Activated gamma-delta T cell treated with Interleukin-2 at 50 U/mL for 16 hours (primary cell): ENCODE results near the gene ASMTL.
A peak's percentile ranks its signal among the peaks of the same experiment; 100 is the strongest.
"Not testable (repeated sequence)": the region's sequence is repeated elsewhere in the genome, so short reads cannot be mapped to it uniquely, and the experiment has no call there.

Experiments used
- DNase-seq: peaks from one replicate; pipeline ENCODE4 v3.0.0-alpha.2; 2020

The ASMTL gene

DNA sequence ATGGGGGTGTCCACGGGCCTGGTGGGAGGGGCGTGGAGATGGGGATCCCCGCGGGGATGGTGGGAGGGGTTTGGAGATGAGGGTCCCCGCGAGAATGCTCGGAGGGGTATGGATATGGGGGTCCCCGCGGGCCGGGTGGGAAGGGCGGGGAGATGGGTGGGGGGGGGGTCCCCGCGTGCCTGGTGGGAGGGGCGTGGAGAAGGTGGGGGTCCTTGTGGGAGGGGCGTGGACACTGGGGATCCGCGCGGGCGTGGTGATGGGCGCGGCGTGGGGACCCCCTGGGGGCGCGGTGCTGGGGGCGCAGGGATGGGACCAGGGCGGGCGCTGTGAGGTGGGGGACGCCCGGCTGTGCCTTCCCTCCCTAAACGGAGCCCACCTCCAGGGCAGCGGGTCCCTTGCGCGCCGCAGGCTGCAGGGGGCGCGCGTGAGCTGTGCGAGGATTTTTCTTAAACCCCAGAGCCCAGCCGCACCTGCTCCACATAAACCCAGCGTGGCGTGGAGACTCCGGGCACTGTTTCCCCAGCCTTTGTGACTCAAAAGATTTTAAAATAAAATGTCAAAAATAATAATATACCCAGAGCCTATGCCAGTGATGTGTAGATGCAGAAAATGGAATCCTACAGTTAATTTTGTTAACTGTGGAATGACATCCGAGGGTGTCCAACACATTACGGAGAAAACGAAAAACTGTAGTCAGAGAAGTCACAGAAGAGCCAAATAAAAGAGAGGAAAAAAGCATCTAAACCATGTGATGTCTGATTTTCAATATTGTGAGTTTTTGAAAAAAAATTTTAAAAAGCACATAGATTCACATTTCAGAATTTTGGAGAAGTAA lies 1.5 kb upstream of the ASMTL start:
- DNase-seq = peak; percentile 93

DNA sequence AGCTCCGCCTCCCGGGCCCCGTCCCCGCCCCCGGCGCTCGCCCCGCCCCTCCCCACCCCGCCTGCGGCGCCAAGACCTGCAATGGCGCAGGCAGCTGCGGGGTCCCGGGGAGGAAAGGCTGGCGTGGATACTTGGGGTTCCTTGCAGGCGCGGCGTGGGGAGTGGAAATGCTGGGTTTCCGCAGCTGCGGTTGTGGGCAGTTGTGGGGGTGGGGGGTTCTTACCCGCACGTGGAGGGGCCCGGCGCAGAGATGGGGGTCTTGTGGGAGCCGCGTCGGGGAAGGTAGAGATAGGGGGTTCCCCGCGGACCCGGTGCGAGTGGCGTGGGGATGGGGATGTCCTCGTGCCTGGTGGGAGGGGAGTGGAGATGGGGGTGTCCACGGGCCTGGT lies 680 bp upstream of the ASMTL start:
- no peak for DNase-seq

DNA sequence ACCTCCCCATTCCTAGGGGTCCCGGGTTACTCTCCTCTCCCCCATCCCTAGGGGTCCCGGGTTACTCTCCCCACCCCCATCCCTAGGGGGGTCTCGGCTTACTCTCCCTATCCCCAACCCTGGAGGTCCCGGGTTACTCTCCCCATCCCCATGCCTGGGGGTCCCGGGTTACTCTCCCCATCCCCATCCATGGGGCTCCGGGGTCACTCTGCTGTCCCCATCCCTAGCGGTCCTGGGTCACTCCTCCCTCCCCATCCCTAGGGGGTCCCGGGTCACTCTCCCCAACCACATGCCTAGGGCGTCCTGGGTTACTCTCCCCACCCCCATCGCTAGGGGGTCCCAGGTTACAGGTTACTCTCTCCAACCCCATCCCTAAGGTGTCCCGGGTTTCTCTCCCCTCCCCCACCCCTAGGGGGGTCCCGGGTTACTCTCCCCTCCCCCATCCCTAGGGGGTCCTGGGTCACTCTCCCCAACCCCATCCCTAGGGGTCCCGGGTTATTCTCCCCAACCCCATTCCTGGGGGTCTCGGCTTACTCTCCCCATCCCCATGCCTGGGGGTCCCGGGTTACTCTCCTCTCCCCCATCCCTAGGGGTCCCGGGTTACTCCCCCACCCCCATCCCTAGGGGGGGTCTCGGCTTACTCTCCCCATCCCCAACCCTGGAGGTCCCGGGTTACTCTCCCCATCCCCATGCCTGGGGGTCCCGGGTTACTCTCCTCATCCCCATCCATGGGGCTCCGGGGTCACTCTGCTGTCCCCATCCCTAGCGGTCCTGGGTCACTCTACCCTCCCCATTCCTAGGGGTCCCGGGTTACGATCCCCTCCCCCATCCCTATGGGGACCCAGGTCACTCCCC lies 821 bp downstream of the ASMTL start:
- DNase-seq = no peak

DNA sequence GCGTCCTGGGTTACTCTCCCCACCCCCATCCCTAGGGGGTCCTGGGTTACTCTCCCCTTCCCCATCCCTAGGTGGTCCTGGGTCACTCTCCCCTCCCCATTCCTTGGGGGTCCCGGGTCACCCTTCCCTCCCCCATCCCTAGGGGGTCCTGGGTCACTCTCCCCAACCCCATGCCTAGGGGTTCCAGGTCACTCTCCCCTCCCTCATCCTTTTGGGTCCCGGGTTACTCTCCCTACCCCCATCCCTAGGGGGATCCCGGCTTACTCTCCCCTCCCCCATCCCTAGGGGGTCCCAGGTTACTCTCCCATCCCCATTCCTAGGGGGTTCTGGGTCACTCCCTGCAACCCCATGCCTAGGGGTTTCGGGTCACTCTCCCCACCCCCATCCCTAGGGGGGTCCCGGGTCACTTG lies 1.5 kb downstream of the ASMTL start:
- DNase-seq = no peak

DNA sequence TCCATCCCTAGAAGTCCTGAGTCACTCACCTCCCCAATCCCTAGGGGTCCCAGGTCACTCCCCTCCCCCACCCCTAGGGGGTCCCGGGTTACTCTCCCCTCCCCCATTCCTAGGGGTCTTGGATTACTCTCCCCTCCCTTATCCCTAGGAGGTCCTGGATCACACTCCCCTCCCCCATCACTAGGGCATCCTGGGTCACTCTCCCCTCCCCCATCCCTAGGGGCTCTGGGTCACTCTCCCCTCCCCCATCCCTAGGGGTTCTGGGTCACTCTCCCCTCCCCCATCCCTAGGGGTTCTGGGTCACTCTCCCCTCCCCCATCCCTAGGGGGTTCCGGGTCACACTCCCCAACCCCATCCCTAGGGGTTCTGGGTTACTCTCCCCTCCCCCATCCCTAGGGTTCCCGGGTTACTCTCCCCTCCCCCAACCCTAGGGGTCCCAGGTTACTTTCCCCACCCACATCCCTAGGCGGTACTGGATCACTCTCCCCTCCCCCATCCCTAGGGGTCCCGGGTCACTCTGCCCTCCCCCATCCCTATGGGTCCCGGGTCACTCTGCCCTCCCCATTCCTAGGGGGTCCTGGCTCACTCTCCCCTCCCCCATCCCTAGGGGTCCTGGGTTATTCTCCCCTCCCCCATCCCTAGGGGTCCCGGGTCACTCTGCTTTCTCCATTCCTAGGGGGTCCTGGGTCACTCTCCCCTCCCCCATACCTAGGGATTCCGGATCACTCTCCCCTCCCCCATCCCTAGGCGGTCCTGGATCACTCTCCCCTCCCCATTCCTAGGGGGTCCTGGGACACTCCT lies 2.1 kb downstream of the ASMTL start:
- DNase-seq = no peak

DNA sequence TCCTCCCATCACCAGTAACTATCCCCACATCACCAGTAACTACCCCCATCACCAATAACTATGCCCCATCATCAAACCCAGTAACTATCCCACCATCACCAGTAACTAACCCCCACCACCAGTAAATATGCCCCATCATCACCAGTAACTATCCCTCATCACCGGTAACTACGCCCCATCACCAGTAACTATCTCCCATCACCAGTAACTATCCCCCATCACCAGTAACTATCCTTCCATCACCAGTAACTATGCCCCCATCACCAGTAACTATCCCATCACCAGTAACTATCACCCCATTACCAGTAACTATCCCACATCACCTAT lies 2.9 kb downstream of the ASMTL start:
- DNase-seq = no peak

DNA sequence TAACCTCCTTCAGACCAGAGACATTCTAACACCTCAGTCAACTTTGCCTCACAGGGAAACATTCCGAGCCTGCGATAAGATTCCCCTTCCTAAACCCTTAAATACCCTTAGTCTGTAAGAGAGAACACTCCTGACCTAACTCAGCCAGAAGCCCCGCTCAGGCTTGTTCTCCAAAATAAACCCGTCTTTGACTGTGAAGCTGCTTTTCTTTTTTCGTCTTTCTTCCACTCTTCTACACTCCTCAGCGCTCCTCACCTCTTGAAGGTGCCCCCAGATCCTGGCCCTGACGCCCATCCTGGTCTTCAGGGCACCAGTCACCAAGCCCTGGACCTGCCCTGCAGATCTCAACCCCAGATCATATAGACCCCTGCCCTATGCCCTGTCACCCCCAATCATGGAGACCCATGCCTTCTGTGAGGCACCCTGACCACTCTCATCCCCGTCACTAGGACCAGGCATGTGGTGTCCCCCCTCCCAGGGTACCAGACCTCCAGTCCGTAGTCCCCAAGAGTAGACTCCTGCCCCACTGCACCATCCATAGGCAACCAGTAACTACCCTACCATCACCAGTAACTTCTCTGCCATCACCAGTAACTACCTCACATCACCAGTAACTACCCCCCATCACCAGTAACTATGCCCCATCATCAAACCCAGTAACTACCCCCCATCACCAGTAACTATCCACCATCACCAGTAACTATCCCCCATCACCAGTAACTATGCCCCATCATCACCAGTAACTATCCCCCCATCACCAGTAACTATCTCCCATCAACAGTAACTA lies 3.5 kb downstream of the ASMTL start:
- no peak for DNase-seq

DNA sequence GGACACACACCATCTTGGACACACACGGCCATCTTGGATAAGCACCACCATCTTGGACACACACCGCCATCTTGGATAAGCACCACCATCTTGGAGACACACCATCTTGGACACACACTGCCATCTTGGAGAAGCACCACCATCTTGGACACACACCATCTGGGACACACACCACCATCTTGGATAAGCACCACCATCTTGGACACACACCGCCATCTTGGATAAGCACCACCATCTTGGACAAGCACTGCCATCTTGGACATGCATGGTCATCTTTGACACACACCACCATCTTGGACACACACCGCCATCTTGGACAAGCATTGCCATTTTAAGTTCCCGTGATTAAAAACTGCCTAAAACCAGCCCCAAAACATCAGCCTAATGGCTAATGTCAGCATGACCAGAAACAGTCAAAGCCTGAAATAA lies 4.1 kb downstream of the ASMTL start:
- DNase-seq = not testable (repeated sequence)

DNA sequence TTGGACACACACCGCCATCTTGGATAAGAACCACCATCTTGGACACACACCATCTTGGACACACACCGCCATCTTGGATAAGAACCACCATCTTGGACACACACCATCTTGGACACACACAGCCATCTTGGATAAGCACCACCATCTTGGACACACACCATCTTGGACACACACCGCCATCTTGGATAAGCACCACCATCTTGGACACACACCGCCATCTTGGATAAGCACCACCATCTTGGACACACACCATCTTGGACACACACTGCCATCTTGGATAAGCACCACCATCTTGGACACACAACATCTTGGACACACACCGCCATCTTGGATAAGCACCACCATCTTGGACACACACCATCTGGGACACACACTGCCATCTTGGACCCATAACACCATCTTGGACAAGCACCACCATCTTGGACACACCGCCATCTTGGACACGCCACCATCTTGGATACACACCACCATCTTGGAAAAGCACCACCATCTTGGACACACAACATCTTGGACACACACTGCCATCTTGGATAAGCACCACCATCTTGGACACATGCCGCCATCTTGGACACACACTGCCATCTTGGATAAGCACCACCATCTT lies 4.6 kb downstream of the ASMTL start:
- DNase-seq = not testable (repeated sequence)

DNA sequence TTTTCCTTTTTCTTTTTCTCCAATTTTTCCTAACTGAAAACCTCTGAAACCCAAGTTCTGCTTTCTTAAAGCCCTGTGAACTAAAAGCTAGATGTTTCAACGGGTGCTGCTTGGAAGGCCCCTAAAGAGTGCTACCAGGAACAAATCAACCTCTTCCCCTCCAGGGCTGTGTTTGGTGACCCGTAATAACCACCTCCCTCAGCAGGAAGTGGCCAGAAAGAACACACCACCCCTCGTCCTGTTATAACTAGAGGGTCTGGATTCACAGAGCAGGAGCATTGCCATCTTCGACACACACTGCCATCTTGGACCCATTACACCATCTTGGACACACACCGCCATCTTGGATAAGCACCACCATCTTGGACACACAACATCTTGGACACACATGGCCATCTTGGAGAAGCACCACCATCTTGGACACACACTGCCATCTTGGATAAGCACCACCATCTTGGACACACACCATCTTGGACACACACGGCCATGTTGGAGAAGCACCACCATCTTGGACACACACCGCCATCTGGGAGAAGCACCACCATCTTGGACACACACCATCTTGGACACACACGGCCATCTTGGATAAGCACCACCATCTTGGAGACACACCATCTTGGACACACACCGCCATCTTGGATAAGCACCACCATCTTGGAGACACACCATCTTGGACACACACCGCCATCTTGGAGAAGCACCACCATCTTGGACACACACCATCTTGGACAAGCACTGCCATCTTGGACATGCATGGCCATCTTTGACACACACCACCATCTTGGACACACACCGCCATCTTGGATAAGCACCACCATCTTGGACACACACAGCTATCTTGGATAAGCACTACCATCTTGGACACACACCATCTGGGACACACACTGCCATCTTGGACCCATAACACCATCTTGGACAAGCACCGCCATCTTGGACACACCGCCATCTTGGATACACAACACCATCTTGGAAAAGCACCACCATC lies 5.4 kb downstream of the ASMTL start:
- not testable (repeated sequence) for DNase-seq

DNA sequence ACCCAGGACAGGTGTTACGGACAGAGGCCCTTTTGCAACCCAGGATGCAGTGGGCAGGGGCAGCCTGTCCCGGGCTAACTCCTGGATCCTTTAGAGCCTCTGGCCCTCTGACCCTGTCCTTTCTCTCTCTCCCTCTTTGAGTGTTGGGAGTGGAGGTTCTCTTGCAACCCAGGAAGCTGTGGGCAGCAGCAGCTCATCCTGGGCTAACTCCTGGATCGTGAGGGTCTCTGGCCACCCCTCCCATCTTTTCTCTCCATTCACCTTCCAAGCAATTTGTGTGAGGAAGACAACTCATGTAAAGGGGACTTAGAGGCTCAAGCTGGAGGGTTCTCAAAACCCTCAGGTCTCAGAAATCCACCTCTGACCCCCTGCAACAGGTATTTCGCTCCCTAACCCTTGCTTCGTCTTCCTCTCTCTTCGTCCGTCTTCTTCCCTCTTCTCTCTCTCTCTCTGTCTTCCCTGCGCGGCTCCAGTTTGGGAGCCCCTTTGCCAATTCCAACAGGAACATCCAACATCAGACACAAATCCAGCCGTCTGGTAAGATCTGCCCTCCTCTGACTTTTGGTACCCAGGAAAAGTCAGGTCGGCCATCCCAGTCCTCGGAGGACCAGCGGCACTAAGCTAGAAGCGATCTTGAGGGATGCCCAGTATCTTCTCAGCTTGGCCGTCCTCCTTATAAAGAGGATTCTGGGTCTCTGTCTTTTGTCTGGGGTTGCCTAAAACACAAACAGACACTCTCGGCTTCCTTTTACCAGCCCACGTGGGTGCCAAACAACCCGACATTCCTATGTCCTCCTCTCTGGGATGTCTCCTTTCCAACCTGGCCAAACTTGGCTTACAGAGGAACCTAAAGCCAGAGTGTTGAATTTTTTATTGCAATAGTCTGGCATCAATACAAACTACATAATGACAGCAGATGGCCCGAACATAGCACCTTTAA lies 7.9 kb downstream of the ASMTL start:
- DNase-seq = no peak

DNA sequence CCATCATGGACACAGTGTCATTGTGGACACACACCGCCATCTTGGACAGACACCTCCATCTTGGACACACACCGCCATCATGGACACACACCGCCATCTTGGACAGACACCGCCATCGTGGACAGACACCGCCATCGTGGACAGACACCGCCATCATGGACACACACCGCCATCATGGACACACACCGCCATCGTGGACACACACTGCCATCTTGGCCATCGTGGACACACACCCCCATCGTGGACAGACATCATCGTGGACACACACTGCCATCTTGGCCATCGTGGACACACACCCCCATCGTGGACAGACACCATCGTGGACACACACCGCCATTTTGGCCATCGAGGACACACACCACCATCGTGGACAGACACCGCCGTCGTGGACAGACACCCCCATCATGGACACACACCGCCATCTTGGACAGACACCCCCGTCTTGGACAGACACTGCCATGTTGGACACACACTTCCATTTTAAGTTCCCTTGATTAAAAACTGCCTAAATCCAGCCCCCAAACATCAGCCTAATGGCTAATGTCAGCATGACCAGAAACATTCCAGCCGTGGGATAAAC lies 9.1 kb downstream of the ASMTL start:
- no peak for DNase-seq

DNA sequence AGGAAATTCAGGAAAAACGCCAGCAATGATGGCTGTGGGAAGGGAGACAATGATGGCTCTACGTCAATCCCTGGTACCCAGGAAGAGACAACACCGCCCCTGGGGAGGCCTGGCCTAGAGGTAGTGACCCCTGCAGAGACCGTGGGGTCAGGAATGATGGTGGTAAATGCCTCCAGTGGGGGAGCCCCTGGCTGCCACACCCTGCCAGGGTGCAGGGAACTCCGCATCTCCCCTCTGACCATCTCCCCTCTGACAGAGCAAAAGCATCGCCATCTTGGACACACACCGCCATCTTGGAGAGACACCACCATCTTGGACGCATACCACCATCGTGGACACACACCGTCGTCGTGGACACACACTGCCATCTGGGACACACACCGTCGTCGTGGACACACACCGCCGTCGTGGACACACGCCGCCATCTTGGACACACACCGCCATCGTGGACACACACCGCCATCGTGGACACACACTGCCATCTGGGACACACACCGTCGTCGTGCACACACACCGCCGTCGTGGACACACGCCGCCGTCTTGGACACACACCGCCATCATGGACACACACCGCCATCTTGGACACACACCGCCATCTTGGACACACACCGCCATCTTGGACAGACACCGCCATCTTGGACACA lies 9.9 kb downstream of the ASMTL start:
- no peak for DNase-seq

DNA sequence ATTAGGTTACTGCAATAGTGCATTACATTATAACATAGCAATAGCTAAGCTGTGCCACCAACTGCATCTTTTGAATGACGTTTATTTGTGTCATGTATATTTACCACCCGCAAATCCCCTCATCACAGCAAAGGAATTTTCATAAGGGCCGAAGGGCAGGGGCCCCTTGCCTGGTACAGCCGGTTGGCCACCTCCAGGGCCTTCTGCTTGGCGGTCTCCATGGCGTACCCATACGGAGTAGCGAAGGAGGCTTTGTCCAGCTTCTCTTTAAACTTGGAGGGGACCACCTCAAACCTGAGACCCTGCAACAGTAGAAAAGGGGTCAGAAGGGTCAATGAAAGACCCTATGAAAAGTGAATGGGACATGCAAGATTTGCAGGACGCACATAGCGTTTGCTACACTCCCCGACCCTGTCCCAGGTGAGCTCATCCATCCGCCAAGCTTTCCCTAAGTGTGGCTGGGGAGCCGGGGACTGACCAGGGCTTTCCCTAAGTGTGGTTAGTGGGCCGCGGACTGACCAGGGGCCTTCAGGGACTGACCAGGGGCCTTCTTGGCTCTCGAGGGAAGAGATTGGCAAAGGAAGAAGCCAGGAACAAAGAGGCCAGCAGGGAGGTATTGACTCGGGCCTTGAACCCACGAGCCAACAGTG lies 10.6 kb downstream of the ASMTL start:
- no peak for DNase-seq

DNA sequence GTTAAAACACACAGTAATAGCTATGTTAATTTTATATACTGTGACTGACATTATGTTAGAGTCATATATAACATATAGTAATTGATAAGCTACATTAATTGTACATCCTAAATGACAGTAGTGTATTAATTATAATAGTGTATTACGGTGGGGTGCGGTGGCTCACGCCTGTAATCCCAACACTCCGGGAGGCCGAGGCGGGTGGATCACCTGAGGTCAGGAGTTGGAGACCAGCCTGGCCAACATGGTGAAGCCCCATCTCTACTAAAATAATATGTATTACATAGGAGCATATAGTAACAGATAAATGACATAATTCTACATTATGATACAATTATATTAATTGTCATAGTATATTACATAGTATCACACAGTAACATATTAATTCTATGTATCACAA lies 12.2 kb downstream of the ASMTL start:
- DNase-seq = no peak

DNA sequence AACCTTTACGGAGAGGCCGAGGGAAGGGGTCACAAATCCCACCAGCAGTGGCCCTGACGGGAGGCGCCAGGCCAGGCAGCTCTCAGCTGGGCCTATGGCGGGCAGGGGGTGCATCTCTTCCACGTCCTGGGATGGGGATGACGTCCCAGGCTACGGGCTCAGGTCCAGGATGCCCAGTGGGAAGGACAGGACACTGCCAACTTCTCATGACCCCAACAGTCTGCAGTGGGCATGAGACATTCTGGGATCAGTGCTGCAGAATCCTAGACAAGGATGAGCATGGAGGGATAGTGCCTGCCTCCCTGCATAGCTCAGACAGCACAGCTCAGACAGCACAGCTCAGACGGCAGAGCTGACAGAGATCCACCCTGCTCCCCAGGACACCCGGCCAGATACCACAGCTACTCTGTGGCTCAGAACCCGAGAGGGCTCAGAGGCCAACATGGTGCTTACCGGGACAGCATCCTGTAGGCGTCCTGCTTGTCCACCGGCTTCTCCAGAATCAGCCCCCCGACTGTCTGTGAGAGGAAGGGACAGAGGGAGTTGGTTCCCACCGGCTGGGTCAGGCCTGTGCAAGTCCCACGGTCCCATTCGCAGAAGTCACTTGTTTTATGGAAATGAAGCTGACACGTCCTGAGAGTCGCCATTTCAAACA lies 17.3 kb downstream of the ASMTL start:
- no peak for DNase-seq

DNA sequence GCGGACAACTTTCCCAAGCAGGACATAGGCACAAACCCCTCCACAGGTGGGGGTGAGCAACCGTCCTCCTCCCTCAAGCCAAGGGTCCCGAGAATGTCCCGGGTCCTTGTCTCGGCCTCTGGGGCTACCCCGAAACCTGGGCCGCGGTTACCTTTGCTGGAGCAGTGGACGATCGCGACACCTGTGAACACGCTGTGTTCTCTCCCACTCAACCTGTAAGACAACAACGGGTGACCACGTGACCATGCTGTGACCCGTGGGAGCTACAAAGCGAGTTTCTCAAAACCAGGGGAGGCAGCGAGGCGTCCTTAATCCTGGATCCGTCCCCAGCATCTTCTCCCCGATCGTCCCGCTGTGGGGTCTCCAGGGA lies 17.9 kb downstream of the ASMTL start:
- DNase-seq = no peak
